Measurements from ENCODE around the gene NCEH1. TPM values are rescaled to one million over a fixed set of nuclear protein-coding genes. Genes with fewer than 3 reads are reported as not detected.

NCEH1 gene
- total and polyA plus RNA-seq, 2 of the 4 experiments (the other 2 are of a cell fraction), result 22.3 to 23.3 TPM

- H3K9me3 ChIP-seq (ENCODE audit: control insufficient read depth, insufficient read depth, low read length), result no peaks in the 10 kb centered on the region
- peak overlapping the region; percentile 38 for H4K5ac ChIP-seq (ENCODE audit: low read depth, low read length)
- peak overlapping the region; percentile 83 for H4K91ac ChIP-seq (ENCODE audit: insufficient read depth, low read depth, low read length)
- peak overlapping the region; percentile 77 for H2AFZ ChIP-seq (replicated peaks; ENCODE audit: low read length, poor library complexity)
- no peaks in the 10 kb centered on the region; the same call in 1 of the 2 replicates for H4K20me1 ChIP-seq (ENCODE audit: insufficient read depth, low read length)
- H2BK120ac ChIP-seq (ENCODE audit: low read depth, low read length), result peak overlapping the region; percentile 95
- H4K8ac ChIP-seq (ENCODE audit: low read depth in 2 of 2, low read length in 2 of 2), result peak overlapping the region; percentile 22 to 78; a peak in 3 of 4 replicates
- CTCF ChIA-PET, result interaction anchor here (0.6 to 2.7 kb wide), 11 partner anchors 11 to 355 kb away, joined by 3 to 18 read pairs (median 4); partner anchors contain the start of gene ECT2
- H2AK5ac ChIP-seq (ENCODE audit: low read depth, low read length), result peak overlapping the region; percentile 72
- peak overlapping the region; percentile 84 for H3K4me2 ChIP-seq (ENCODE audit: low read depth, low read length)
- H3K4ac ChIP-seq (ENCODE audit: low read depth, low read length), result peak overlapping the region; percentile 89
- H3K4me1 ChIP-seq (ENCODE audit: control insufficient read depth, insufficient read depth, low read length), result peaks cover 8% of the 10 kb centered on the region
- H3K23ac ChIP-seq (ENCODE audit: low read depth, low read length), result peak overlapping the region; percentile 81
- intact Hi-C loops (cut with micrococcal nuclease) (loop anchor here (1.0 kb wide), 2 partner anchors 38 to 39 kb away; partner anchors contain the start of gene ECT2), dilution Hi-C loops (cut with HindIII; ENCODE audit: low sequenced_read_pairs, unreplicated experiment) (no loop called here), in situ Hi-C loops (cut with MboI; ENCODE audit: low sequenced_read_pairs) (no loop called here)
- H3K18ac ChIP-seq (ENCODE audit: low read depth, low read length), result peak overlapping the region; percentile 58
- H3K9ac ChIP-seq (ENCODE audit: low read depth, low read length), result peak overlapping the region; percentile 58
- DNase-seq (no peak), ATAC-seq (ENCODE audit: low read depth) (peak; percentile 4)
- H3K27ac ChIP-seq (ENCODE audit: insufficient read depth, low read length), result peak overlapping the region; percentile 75
- peak overlapping the region; percentile 77 for H3K4me3 ChIP-seq (ENCODE audit: insufficient read depth, low read depth, low read length)
- peak overlapping the region; percentile 98 for H2BK5ac ChIP-seq (ENCODE audit: low read depth, low read length, poor library complexity, severe bottlenecking)
- H2BK15ac ChIP-seq (ENCODE audit: low read depth, low read length), result peak overlapping the region; percentile 85; the same call in 1 of the 3 replicates
- H3K36me3 ChIP-seq (ENCODE audit: control insufficient read depth, insufficient read depth, low read length), result no peaks in the 10 kb centered on the region
- H3K79me1 ChIP-seq (ENCODE audit: low read depth in 1 of 2, low read length in 2 of 2), result peaks cover 11 to 38% of the 10 kb centered on the region in 2 experiments; a peak in 3 of 4 replicates
- WGBS, 2 experiments (ENCODE audit: extremely low coverage in 2 of 2, insufficient read length in 1 of 2), result no CpG with 5 or more reads among the region's 2 CpGs
- peak overlapping the region; percentile 83 for H3K56ac ChIP-seq (ENCODE audit: extremely low read depth, insufficient read depth, low read length)
- H2AK9ac ChIP-seq (replicated peaks; ENCODE audit: low read depth, low read length, poor library complexity), result peak overlapping the region; percentile 86
- H3K27me3 ChIP-seq (ENCODE audit: control insufficient read depth, insufficient read depth, low read length), result no peaks in the 10 kb centered on the region
- peak overlapping the region; percentile 95 for H2BK20ac ChIP-seq (ENCODE audit: low read depth, low read length)
- POLR2A ChIA-PET (ENCODE audit: unreplicated experiment), result no interaction called here
- peak overlapping the region; percentile 75 for H3K14ac ChIP-seq (replicated peaks; ENCODE audit: low read depth, low read length)
- BruUV-seq (replicated peaks), result no TSS peak
- TF ChIP-seq USF2 (IDR thresholded peaks at IDR 0.05; ENCODE audit: low read depth, low read length), result no peak
- no peak for TF ChIP-seq MXI1 (IDR thresholded peaks at IDR 0.05; ENCODE audit: borderline replicate concordance, low read depth, low read length)
- TF ChIP-seq SMC3 (IDR thresholded peaks at IDR 0.05; ENCODE audit: low read depth, low read length), result no peak
- TF ChIP-seq CHD1 (IDR thresholded peaks at IDR 0.05; ENCODE audit: low read depth, low read length), result no peak
- no peak for TF ChIP-seq CEBPB (IDR thresholded peaks at IDR 0.05; ENCODE audit: low read depth, low read length)
- TF ChIP-seq MAFK (IDR thresholded peaks at IDR 0.05; ENCODE audit: low read depth, low read length), result no peak
- no peak for TF ChIP-seq RCOR1 (IDR thresholded peaks at IDR 0.05; ENCODE audit: insufficient replicate concordance, low read length)
- no peak for TF ChIP-seq POLR2A (IDR thresholded peaks at IDR 0.05; ENCODE audit: low read depth, low read length)
- TF ChIP-seq RFX5 (IDR thresholded peaks at IDR 0.05; ENCODE audit: low read depth, low read length), result no peak
- TF ChIP-seq BHLHE40 (IDR thresholded peaks at IDR 0.05; ENCODE audit: low read depth, low read length), result no peak
- no peak for TF ChIP-seq MAZ (IDR thresholded peaks at IDR 0.05; ENCODE audit: borderline replicate concordance, low read depth, low read length)
- no peak for TF ChIP-seq ELK1 (IDR thresholded peaks at IDR 0.05; ENCODE audit: borderline replicate concordance, low read depth, low read length)
- TF ChIP-seq RAD21 (IDR thresholded peaks at IDR 0.05; ENCODE audit: low read length), result no peak
- no peak for TF ChIP-seq CTCF (conservative IDR thresholded peaks at IDR 0.05; ENCODE audit: low read depth, low read length)
- no peak for TF ChIP-seq NFE2L2 (IDR thresholded peaks at IDR 0.05; ENCODE audit: low read depth, low read length)
- 0 out of 2 replicates have a peak, but pooled peaks cover 3% of the 10 kb centered on the region for H3K9me1 ChIP-seq (ENCODE audit: insufficient read depth, low read length)
Observed at GRCh38 chr3:172711454-172711795, 558 bp upstream of the NCEH1 start.

All from IMR-90 (cell line).